K562 (cell line): Measurements from ENCODE around the gene SMG5. TPM values are rescaled to one million over a fixed set of nuclear protein-coding genes. Genes with fewer than 3 reads are reported as not detected.

Source experiments
- ATAC-seq: fragments of 200-7000 bp; cut with Tn5 transposase; 3 replicates; pipeline ENCODE4 v1.9.1; 2020; ENCODE audit warnings: moderate library complexity
- BruUV-seq: library from RNA; stranded (reverse); fragments of 400-500 nt; replicated peaks from 2 replicates; lab custom pipeline; 2021; lab: Mats Ljungman, UMichigan
- CTCF ChIA-PET: fragments of 300-600 bp; formaldehyde crosslinking; extraction: SDS; loops from one replicate; lab custom pipeline; 2021; ENCODE audit warnings: low intra/inter-chr PET ratio; lab: Yijun Ruan, JAX
- POLR2A ChIA-PET: fragments of 300-600, 350-650 bp; sonication (Branson Sonifier 250); formaldehyde crosslinking; extraction: SDS; loops from one replicate; lab custom pipeline; 2021; ENCODE audit warnings: antibody characterized with exemption, inconsistent platforms; lab: Yijun Ruan, JAX
- DNase-seq, 4 experiments: peaks; one replicate each; pipeline versions ENCODE4 v3.0.0 to v3.0.0-alpha.2; 2011 to 2018; ENCODE audit warnings: low spot score in 3 of 4, mixed read lengths in 3 of 4; ENCODE audit errors: extremely low read depth in 1 of 4
- FAIRE-seq: peaks from 2 replicates; lab custom pipeline; 2011; peaks lifted over from hg19 to GRCh38; lab: Jason Lieb, UNC
- H2AFZ ChIP-seq: 2 replicates; pipeline ENCODE4 v1.6.0; 2011; ENCODE audit warnings: low read depth, low read length, control low read depth, inconsistent platforms
- H3K27ac ChIP-seq: fragments of 200-600 bp; 3 replicates; pipeline ENCODE4 v1.8.0; 2011; ENCODE audit warnings: low read depth, mild to moderate bottlenecking, control low read depth, inconsistent platforms, low read length, moderate library complexity, mixed read lengths; ENCODE audit errors: extremely low read depth
- H3K27me3 ChIP-seq, 2 experiments: fragments of 300-600 bp in 1 of 2; 2 replicates in 1 of 2; 3 replicates in 1 of 2; pipeline versions ENCODE4 v1.6.0 to v1.8.0; 2011; ENCODE audit warnings: inconsistent platforms in 2 of 2, low read length in 2 of 2, mild to moderate bottlenecking in 1 of 2, mixed read lengths in 1 of 2, moderate library complexity in 1 of 2; ENCODE audit not compliant: control insufficient read depth in 2 of 2, insufficient read depth in 2 of 2
- H3K36me3 ChIP-seq: fragments of 300-600 bp; 3 replicates; pipeline ENCODE4 v1.8.0; 2011; ENCODE audit warnings: mild to moderate bottlenecking, low read length, inconsistent platforms; ENCODE audit not compliant: control insufficient read depth, insufficient read depth
- H3K4me1 ChIP-seq, 2 experiments: fragments of 200-600 bp in 1 of 2; replicated peaks in 1 of 2; 2 replicates in 1 of 2; 3 replicates in 1 of 2; pipeline versions ENCODE4 v1.5.1 to v1.8.0; 2011; ENCODE audit warnings: inconsistent platforms in 2 of 2, low read length in 2 of 2, mild to moderate bottlenecking in 1 of 2, mixed read lengths in 1 of 2, moderate library complexity in 1 of 2; ENCODE audit not compliant: control insufficient read depth in 2 of 2, insufficient read depth in 2 of 2
- H3K4me2 ChIP-seq: 2 replicates; pipeline ENCODE4 v1.6.1; 2011; ENCODE audit warnings: low read length, control low read depth, inconsistent platforms, mixed read lengths; ENCODE audit not compliant: insufficient read depth
- H3K4me3 ChIP-seq: fragments of 200-600 bp; sonication (generic), shearing (Covaris generic); 2 replicates; pipeline ENCODE4 v1.5.1; 2016; ENCODE audit warnings: control low read depth, inconsistent platforms
- H3K79me2 ChIP-seq: fragments of 200-600 bp; 3 replicates; pipeline ENCODE4 v1.8.0; 2011; ENCODE audit warnings: low read length, inconsistent platforms; ENCODE audit not compliant: control insufficient read depth, insufficient read depth
- H3K9ac ChIP-seq, 2 experiments: 2 replicates each; pipeline versions ENCODE4 v1.6.0 to v1.6.1; 2011; ENCODE audit warnings: low read depth in 2 of 2, low read length in 2 of 2, control low read depth in 1 of 2, inconsistent platforms in 1 of 2, mild to moderate bottlenecking in 1 of 2, mixed read lengths in 1 of 2; ENCODE audit not compliant: insufficient read depth in 1 of 2
- H3K9me1 ChIP-seq: one replicate; pipeline ENCODE4 v1.6.0; 2011; ENCODE audit warnings: inconsistent platforms, mild to moderate bottlenecking, low read length, moderate library complexity; ENCODE audit not compliant: control insufficient read depth, insufficient read depth
- H3K9me3 ChIP-seq: replicated peaks from 2 replicates; pipeline ENCODE4 v1.5.1; 2011; ENCODE audit warnings: low read depth, low read length, inconsistent platforms; ENCODE audit not compliant: control insufficient read depth, insufficient read depth
- H4K20me1 ChIP-seq: replicated peaks from 2 replicates; pipeline ENCODE4 v1.6.1; 2011; ENCODE audit warnings: low read length, inconsistent platforms, mixed read lengths; ENCODE audit not compliant: control insufficient read depth, insufficient read depth
- ARID3B ChIP-seq: fragments of 250-450 bp; sonication (Bioruptor Pico); IDR thresholded peaks from 2 replicates; pipeline ENCODE4 v1.4.0; 2020; ENCODE audit warnings: borderline replicate concordance
- FOXP1 ChIP-seq: sonication (generic); formaldehyde crosslinking; IDR thresholded peaks from 2 replicates; pipeline ENCODE4 v1.8.0; 2022; ENCODE audit warnings: mild to moderate bottlenecking, missing genetic modification reagents
- SRF ChIP-seq, 2 experiments: fragments of 250-450, 450-650 bp in 1 of 2; sonication (Bioruptor Pico) in 1 of 2; sonication (generic) in 1 of 2; formaldehyde crosslinking; IDR thresholded peaks; 2 replicates each; pipeline versions ENCODE4 v1.5.0 to v1.5.1; 2020 to 2022; ENCODE audit warnings: mild to moderate bottlenecking in 1 of 2, missing genetic modification reagents in 1 of 2
- ZNF174 ChIP-seq: fragments of 250-450 bp; sonication (Bioruptor Pico); IDR thresholded peaks from 2 replicates; pipeline ENCODE4 v1.4.0; 2020; ENCODE audit warnings: mild to moderate bottlenecking
- WGBS: fragments of 100-300 bp; shearing (Covaris generic); methylation state at CpG from one replicate; pipeline ENCODE4 v1.1.6; 2016; ENCODE audit warnings: low coverage, mixed read lengths; ENCODE audit not compliant: insufficient coverage; ENCODE audit errors: missing lambda C conversion rate; 5-methylcytosine and 5-hydroxymethylcytosine counted together
- in situ Hi-C: fragments of 300-500 bp; cut with MboI; formaldehyde crosslinking; loops from 4 replicates; pipeline ENCODE4 v1.15.0; 2018; ENCODE audit warnings: inconsistent platforms, mixed read lengths
- intact Hi-C: fragments of 100-400 bp; cut with micrococcal nuclease; formaldehyde crosslinking; loops from 2 replicates; pipeline ENCODE4 v1.14.2; 2022
- polyA plus RNA-seq, 8 experiments: library from polyadenylated mRNA; depleted of rRNA in 4 of 8; stranded (reverse) in 5 of 8; unstranded in 3 of 8; fragments of >200 nt; fragmentation: Nextera tagmentation in 2 of 8; fragmentation: Illumina TruSeq in 1 of 8; extraction: Ambion mirVana in 2 of 8; extraction: Trizol in 1 of 8; gene quantifications; 2 replicates each; pipeline versions ENCODE4 v1.2.1 to v1.2.3, GENCODE V29; 2011 to 2014; ENCODE audit warnings: inconsistent platforms in 1 of 8, missing spikeins in 1 of 8
- total RNA-seq, 7 experiments: library from RNA; depleted of rRNA in 6 of 7; stranded (reverse); fragments of >200 nt in 6 of 7; fragmentation: Illumina TruSeq in 2 of 7; extraction: Trizol in 2 of 7; gene quantifications; 2 replicates each; pipeline versions ENCODE4 v1.2.1 to v1.2.3, GENCODE V29; 2011 to 2021; ENCODE audit warnings: low replicate concordance in 1 of 7

Gene SMG5
- total and polyA plus RNA-seq, 9 of the 15 experiments (the other 6 are each of a cell fraction or from before 2014, with no cell fraction given) = 1.4 to 85.9 (median 53.0) TPM

GRCh38 chr1:156225677-156226014 is 57.0 kb downstream of the SMG5 start:
- in situ Hi-C loops = no loop called here
- no peak overlapping the region for H3K9ac ChIP-seq

GRCh38 chr1:156221986-156222692 is 60.5 kb downstream of the SMG5 start:
- peaks cover 43% of the 10 kb centered on the region; the same call in 2 of the 3 replicates for H3K36me3 ChIP-seq
- ATAC-seq (no peak), DNase-seq (no peak), FAIRE-seq (no peak)
- H3K4me1 ChIP-seq = no peaks in the 10 kb centered on the region
- CTCF ChIA-PET = interaction anchor here (1.4 kb wide), 1 partner anchor 126 kb away, joined by 3 read pairs; no protein-coding TSS in a partner anchor
- H3K79me2 ChIP-seq = peaks cover 6% of the 10 kb centered on the region; the same call in 1 of the 3 replicates
- whole genome bisulfite sequencing = 81% methylated on average over 12 of the region's 13 CpGs
- H3K27me3 ChIP-seq = no peaks in the 10 kb centered on the region
- no peaks in the 10 kb centered on the region; the same call in 1 of the 2 replicates for H3K9me3 ChIP-seq
- no peak overlapping the region for H3K4me3 ChIP-seq
- peak overlapping the region in 1 of 2 experiments; percentile 19; a peak in 1 of 4 replicates for H3K9ac ChIP-seq
- POLR2A ChIA-PET = interaction anchor here (0.7 to 1.5 kb wide), 5 partner anchors 8 to 85 kb away, joined by 3 to 6 read pairs (median 3); partner anchors contain the start of genes PAQR6 and PMF1
- intact Hi-C loops (no loop called here), in situ Hi-C loops (loop anchor here (5.0 kb wide), 1 partner anchor 130 kb away; no protein-coding TSS in a partner anchor)
- no peaks in the 10 kb centered on the region for H4K20me1 ChIP-seq
- TF ChIP-seq ARID3B (CRISPR knock-in tag) (no peak), FOXP1 (CRISPR knock-in tag) (no peak)
- no TSS peak for BruUV-seq
- no peak overlapping the region for H3K4me2 ChIP-seq
- no peak overlapping the region for H2AFZ ChIP-seq
- no peaks in the 10 kb centered on the region for H3K9me1 ChIP-seq
- no peak overlapping the region for H3K27ac ChIP-seq

More at GRCh38 chr1:156225677-156226014, 57.0 kb downstream of the SMG5 start:
- POLR2A ChIA-PET = interaction anchor here (0.7 to 2.5 kb wide), 8 partner anchors 11 to 111 kb away, joined by 3 to 19 read pairs (median 4); partner anchors contain the start of genes LMNA and PMF1
- CTCF ChIA-PET = interaction anchor here (1.2 to 3.6 kb wide), 6 partner anchors 80 to 135 kb away, joined by 4 to 44 read pairs (median 10); no protein-coding TSS in a partner anchor
- no peak overlapping the region for H2AFZ ChIP-seq
- intact Hi-C loops = loop anchor here (2.0 to 5.0 kb wide), 2 partner anchors 79 to 128 kb away; no protein-coding TSS in a partner anchor
- FAIRE-seq (no peak), DNase-seq (no peak), ATAC-seq (no peak)
- H4K20me1 ChIP-seq = no peaks in the 10 kb centered on the region
- peaks cover 3 to 7% of the 10 kb centered on the region in 2 experiments; a peak in 3 of 5 replicates for H3K4me1 ChIP-seq
- H3K79me2 ChIP-seq = no peaks in the 10 kb centered on the region
- no peak overlapping the region for H3K27ac ChIP-seq
- H3K4me3 ChIP-seq = no peak overlapping the region
- no peak overlapping the region for H3K4me2 ChIP-seq
- no peaks in the 10 kb centered on the region for H3K9me1 ChIP-seq
- H3K27me3 ChIP-seq = no peaks in the 10 kb centered on the region
- TF ChIP-seq SRF (CRISPR knock-in tag; IDR thresholded peaks at IDR 0.05) (0 out of 4 replicates have a peak, but pooled peaks of 1 of the 2 experiments have one; percentile 16), ZNF174 (no peak)
- no TSS peak for BruUV-seq
- H3K36me3 ChIP-seq = peaks cover 48% of the 10 kb centered on the region; the same call in 2 of the 3 replicates
- 0% methylated on average over 2 of the region's 2 CpGs for WGBS
- H3K9me3 ChIP-seq = no peaks in the 10 kb centered on the region
